Epithelial cell of proximal tubule (primary cell): ENCODE results near the gene PMM2. TPM values are rescaled to one million over a fixed set of nuclear protein-coding genes. Genes with fewer than 3 reads are reported as not detected.

ENCODE experiments used
- DNase-seq: peaks from one replicate; pipeline ENCODE4 v3.0.0-alpha.2; 2011; ENCODE audit warnings: low read depth
- H3K4me3 ChIP-seq: 2 replicates; pipeline ENCODE4 v1.5.1; 2011; ENCODE audit warnings: low read depth, mild to moderate bottlenecking, low read length
- total RNA-seq: library from RNA; depleted of rRNA; stranded (reverse); fragments of >200 nt; gene quantifications from 2 replicates; pipeline ENCODE4 v1.2.3, GENCODE V29; 2015
- TF ChIP-seq, protein P1 (sequence below): conservative IDR thresholded peaks from 2 replicates; pipeline ENCODE4 v1.5.1; 2012; ENCODE audit warnings: low read depth, mild to moderate bottlenecking, low read length

The PMM2 gene
- total RNA-seq, 1 donor from 2014 or later: 28.6 TPM

DNA sequence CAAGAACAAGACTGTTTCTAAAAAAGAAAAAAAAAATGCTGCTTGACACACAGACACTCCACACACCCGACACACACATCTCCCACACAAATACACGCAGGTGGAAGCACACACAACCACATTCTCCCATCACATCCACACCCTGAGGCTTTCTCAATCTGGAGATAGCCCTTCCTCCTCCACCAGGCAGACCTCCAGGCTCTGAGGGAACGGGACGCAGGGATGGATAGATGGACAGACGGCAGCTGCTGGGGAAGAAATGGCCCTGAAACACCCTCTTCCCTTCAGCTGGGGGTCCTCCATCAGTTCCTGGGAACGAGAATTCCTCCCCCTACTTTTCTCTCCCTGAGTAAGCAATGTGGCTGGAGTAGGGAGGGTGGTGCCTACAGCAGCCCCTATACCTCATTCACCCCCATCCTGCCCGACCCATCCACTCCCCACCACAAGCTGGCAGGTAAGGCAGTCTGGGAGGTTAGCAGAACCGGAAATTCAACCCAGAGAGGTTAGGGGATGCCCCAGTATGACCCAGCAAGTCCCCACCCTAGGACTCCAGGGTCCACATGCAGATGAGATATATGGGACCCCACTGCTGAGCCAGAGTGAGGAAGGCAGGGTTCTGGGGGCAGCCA, 80.4 kb downstream of the PMM2 start:
- no peak for DNase-seq
- no peak overlapping the region for H3K4me3 ChIP-seq
- TF ChIP-seq, protein P1, sequence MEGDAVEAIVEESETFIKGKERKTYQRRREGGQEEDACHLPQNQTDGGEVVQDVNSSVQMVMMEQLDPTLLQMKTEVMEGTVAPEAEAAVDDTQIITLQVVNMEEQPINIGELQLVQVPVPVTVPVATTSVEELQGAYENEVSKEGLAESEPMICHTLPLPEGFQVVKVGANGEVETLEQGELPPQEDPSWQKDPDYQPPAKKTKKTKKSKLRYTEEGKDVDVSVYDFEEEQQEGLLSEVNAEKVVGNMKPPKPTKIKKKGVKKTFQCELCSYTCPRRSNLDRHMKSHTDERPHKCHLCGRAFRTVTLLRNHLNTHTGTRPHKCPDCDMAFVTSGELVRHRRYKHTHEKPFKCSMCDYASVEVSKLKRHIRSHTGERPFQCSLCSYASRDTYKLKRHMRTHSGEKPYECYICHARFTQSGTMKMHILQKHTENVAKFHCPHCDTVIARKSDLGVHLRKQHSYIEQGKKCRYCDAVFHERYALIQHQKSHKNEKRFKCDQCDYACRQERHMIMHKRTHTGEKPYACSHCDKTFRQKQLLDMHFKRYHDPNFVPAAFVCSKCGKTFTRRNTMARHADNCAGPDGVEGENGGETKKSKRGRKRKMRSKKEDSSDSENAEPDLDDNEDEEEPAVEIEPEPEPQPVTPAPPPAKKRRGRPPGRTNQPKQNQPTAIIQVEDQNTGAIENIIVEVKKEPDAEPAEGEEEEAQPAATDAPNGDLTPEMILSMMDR: no peak

DNA sequence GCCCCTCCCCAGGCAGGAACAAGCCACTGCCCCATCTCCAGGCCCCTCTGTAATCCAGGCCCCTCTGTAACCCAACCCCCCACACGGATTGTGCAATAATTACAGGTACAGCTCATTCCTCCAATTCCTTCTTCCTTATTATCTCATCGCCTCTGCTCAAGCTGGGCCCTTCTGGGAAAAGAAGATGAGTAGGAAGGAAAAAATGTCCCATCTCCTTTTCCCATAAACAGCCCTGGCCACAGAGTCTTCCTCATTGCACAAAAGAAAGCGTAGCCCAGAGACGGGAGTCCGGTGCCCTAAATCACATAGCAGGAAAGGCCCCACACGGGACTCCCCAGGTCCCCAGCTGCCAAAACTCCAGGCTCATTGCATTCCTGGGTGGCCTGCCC, 80.9 kb downstream of the PMM2 start:
- no peak overlapping the region for H3K4me3 ChIP-seq
- DNase-seq: peak; percentile 64
- TF ChIP-seq, protein P1: no peak

DNA sequence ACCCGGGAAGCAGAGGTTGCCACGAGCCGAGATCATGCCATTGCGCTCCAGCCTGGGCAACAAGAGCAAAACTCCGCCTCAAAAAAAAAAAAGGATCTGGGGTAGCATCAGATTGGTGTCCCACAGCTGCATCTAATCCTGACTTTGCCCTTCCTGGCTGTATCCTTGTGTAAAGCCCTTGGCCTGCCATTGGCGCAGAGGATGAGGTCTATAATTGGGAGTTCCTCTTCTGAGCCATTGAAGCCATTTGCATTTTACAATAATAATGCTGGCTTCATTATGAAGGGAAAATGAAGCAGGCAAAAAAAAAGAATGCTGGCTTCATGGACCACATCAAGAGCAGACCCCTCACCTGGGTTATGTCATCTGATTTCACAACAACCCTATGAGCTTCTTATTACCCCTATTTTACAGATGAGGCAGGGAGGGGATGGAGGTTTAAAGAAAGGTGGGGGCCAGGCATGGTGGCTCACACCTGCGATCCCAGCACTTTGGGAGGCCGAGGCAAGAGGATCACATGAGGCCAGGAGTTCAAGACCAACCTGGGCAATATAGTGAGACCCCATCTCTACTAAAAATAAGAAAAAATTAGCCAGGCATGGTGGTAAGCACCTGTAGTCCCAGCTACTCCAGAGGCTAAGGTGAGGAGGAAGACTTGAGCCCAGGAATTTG, 83.3 kb downstream of the PMM2 start:
- no peak for DNase-seq
- H3K4me3 ChIP-seq: no peak overlapping the region
- TF ChIP-seq, protein P1: no peak

DNA sequence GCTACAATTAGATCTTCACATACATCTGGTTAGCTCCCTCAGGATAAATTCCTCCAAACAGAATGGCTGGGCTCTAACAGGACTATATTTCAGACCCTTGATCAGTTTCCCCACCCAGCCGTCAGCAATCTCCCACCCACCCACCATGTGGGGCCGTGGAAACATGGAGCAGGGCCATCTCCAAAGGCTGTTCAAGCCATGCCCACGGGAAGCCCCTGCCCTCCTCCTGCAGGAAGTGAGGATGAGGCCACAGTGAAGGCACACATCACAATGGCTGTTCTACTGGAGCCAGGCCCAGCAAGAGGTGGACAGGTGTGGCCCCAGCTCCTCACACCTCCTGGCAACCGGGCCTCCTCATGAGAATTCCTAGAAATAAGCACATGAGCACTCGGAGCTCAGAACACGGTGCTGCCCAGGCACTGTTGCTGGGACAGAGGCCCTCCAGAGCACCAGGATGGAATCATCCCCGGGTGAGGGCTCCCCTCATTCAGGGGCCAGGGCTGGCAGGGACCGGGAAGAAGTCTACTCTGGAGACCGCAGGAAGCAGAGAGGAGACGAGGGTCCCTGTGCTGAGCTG, 84.5 kb downstream of the PMM2 start, which contains the start of gene LITAFD:
Gene LITAFD, plus strand, starts transcription at position 311 of the 577 bp plus-strand sequence. CDS start 2,005 bp downstream, outside the sequence.
- TF ChIP-seq, protein P1: no peak
- no peak within 1 kb of the TSS for H3K4me3 ChIP-seq
- DNase-seq: no peak

DNA sequence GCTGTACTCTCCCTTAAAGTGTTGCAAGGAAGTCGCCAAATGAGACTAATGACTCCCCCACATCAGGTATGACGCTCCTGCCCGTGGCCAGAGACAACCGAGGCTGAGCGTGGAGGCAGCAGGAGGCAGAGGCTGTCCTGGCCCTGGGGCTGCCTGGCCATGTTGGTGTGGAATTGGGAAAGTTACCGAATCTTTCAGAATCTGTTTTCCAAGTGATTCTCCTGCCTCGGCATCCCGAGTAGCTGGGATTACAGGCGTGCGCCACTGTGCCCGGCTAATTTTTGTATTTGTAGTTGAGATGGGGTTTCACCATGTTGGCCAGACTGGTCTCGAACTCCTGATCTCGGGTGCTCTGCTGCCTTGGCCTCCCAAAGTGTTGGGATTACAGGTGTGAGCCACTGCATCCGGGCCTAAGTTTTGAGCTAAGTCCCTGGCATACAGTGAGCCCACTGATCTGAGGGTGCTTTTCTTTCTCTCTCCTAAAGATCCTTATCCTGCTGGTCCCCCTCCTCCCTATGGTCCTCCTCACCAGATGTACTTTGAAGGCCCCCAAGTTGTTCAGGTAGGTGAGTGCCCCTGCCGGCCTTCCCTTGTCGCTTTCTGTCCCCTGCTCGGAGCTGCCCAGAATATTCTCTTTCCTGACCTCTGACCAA, 85.2 kb downstream of the PMM2 start:
- no peak overlapping the region for H3K4me3 ChIP-seq
- TF ChIP-seq, protein P1: no peak
- DNase-seq: no peak

DNA sequence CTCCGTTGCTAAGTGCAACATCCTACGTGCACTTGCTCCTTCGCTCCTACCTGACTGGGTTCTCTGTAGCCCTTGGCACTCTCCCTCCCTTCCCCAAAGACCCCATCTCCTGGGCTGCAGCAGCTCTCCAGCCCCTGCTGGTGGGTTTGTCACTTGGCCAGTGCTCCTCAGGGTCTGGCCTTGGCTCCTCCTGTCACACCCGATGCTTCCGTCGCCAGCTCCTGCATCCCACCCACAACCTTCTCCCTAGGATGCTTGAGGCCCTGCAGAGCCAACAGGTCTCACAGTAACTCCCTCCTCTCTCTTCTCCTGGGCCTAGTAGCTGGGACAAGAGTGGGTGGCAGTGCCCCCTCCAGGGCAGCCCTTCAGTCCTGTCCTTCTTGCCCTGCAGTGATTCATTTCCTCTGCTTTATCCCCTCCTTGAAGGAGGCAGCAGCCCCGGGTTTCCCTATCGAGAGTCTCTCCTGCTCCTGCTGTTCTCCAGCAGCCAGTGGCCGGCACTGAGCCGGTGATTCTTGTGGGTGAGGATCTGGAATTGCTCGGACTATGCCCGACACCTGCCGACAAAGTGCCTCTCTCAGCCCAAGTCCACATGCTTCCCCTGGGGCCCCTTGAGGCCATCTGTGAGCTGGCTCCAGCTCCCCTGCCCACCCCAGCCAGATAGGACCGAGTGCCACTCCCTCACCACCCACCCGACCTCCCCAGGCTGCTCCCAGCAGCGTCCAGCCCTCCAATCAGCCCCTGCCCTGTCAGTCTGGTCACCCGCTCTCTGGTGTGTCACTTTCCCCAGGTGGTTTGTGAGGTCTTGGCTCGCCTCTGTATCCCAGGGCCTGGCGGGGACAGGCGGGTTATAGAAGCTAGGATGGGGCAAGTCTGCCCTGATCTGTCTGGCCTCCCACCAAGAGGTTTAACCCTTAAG, 88.3 kb downstream of the PMM2 start:
- no peak for DNase-seq
- peak overlapping the region; percentile 16 for H3K4me3 ChIP-seq
- TF ChIP-seq, protein P1: peak; percentile 26
